HG02885 (cell line): ENCODE data around the gene MOB3A.

Experiments
- ATAC-seq: cut with Tn5 transposase; IDR thresholded peaks from one replicate; pipeline ENCODE4 v1.9.1; 2021; ENCODE audit warnings: mild to moderate bottlenecking; ENCODE audit not compliant: unreplicated experiment, poor library complexity

MOB3A gene

GRCh38 chr19:2126879-2127518, 30.9 kb upstream of the MOB3A start:
- ATAC-seq: no peak

- ATAC-seq: no peak
Measured at GRCh38 chr19:2123682-2124387, 27.7 kb upstream of the MOB3A start.

- no peak for ATAC-seq
Measured at GRCh38 chr19:2122982-2123381, 26.9 kb upstream of the MOB3A start.

- no peak for ATAC-seq
Measured at GRCh38 chr19:2122251-2122650, 26.1 kb upstream of the MOB3A start.

- ATAC-seq: no peak
Measured at GRCh38 chr19:2121416-2122051, 25.4 kb upstream of the MOB3A start.

GRCh38 chr19:2120821-2121220, 24.7 kb upstream of the MOB3A start:
- ATAC-seq: no peak

GRCh38 chr19:2119921-2120785, 24.0 kb upstream of the MOB3A start:
- ATAC-seq: no peak

- ATAC-seq: no peak
Measured at GRCh38 chr19:2118438-2118837, 22.3 kb upstream of the MOB3A start.

GRCh38 chr19:2117215-2117960, 21.3 kb upstream of the MOB3A start:
- ATAC-seq: no peak

- no peak for ATAC-seq
Measured at GRCh38 chr19:2116507-2116906, 20.4 kb upstream of the MOB3A start.

- no peak for ATAC-seq
Measured at GRCh38 chr19:2115911-2116426, 19.8 kb upstream of the MOB3A start.

GRCh38 chr19:2115324-2115723, 19.2 kb upstream of the MOB3A start:
- ATAC-seq: no peak

- no peak for ATAC-seq
Measured at GRCh38 chr19:2114821-2115220, 18.7 kb upstream of the MOB3A start.

GRCh38 chr19:2114218-2114617, 18.1 kb upstream of the MOB3A start:
- no peak for ATAC-seq

GRCh38 chr19:2113439-2114211, 17.5 kb upstream of the MOB3A start:
- no peak for ATAC-seq

- ATAC-seq: no peak
Measured at GRCh38 chr19:2112516-2113320, 16.6 kb upstream of the MOB3A start.

- no peak for ATAC-seq
Measured at GRCh38 chr19:2111886-2112285, 15.8 kb upstream of the MOB3A start.

GRCh38 chr19:2111425-2111824, 15.3 kb upstream of the MOB3A start:
- no peak for ATAC-seq
